Breast epithelium (tissue), 3 donors: ENCODE data around the gene BABAM2.

ENCODE experiments used
- CTCF ChIP-seq, 3 donors: fragments of 450-650 bp; IDR thresholded peaks; one replicate each; pipeline ENCODE4 v1.5.1; 2016 to 2017; ENCODE audit warnings: antibody characterized with exemption in 3 of 3, mild to moderate bottlenecking in 3 of 3, moderate library complexity in 3 of 3
- POLR2A ChIP-seq: fragments of 450-650 bp; IDR thresholded peaks from one replicate; pipeline ENCODE4 v1.6.1; 2016; ENCODE audit warnings: antibody characterized with exemption, mild to moderate bottlenecking, moderate library complexity
- POLR2AphosphoS5 ChIP-seq, 3 donors: sonication (generic); formaldehyde crosslinking; IDR thresholded peaks; one replicate each; pipeline ENCODE4 v1.6.1; 2017; ENCODE audit warnings: antibody characterized with exemption in 3 of 3

GRCh38 chr2:27890146-27890923 is at the start of gene BABAM2, which contains the start of gene RBKS:
- TF ChIP-seq CTCF (IDR thresholded peaks at IDR 0.05) (no peak), POLR2A (no peak), POLR2AphosphoS5 (IDR thresholded peaks at IDR 0.05) (peak; percentile 92 to 95 (median 95))
